COLO668 (cell line): Measurements from ENCODE around the gene NAAA.
"Not testable (repeated sequence)": the region's sequence is repeated elsewhere in the genome, so short reads cannot be mapped to it uniquely, and the experiment has no call there.

Experiments
- DNase-seq: peaks from one replicate; lab custom pipeline; 2025; ENCODE audit not compliant: unreplicated experiment; lab: John Stamatoyannopoulos, UW

NAAA gene

GRCh38 chr4:75920327-75920726 is 20.5 kb downstream of the NAAA start:
- DNase-seq: no peak

- no peak for DNase-seq
These were observed 20.9 kb downstream of the NAAA start for GRCh38 chr4:75919920-75920319.

DNA sequence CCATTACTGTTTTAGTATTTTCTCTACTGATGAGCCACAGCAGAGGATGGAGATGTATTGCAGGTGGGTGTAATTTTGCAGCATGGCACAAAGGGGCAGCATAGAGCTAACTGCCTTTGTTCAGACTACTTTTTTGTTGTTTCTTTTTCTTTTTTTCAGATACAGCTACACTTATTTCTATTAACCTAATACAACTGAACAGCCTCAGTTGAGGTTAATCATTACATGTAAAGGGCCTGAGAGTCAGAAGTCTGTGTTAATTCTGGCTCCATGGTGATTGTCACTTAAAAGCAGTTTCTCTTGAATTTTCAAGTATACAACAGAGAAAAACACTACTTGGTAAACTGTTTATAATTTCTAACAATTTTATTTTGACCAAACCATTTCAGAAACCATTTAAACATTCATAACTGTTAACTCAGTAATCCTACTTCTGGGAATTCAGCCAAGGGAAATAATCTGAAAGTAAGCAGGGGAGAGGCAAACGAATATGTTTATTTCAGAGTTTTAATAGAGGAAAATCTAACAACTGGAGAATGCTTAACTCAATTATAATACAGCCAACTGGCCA is 24.6 kb downstream of the NAAA start:
- DNase-seq: peak; percentile 11

DNA sequence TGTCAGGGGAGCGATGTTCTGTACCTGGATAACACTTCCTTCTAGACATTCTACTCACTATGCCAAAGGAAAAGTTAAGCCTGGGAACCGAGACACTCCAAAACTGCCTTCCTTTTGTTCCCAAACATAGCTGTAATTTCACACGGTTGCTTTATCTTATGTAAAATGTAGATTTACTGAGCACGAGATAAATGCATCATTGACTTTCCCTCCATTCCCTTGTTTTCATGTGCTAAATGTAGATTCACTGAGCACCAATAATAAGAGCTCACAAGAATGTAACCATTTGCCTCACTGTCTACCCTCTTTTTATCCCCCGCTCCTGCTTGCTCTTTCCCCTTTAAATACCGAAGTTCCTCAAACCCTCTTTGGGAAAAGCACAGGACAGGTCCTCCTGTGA is 27.8 kb downstream of the NAAA start:
- DNase-seq: no peak

- DNase-seq: not testable (repeated sequence)
These were observed 30.0 kb downstream of the NAAA start for GRCh38 chr4:75910831-75911230.

GRCh38 chr4:75909405-75909804 is 31.4 kb downstream of the NAAA start:
- no peak for DNase-seq

DNA sequence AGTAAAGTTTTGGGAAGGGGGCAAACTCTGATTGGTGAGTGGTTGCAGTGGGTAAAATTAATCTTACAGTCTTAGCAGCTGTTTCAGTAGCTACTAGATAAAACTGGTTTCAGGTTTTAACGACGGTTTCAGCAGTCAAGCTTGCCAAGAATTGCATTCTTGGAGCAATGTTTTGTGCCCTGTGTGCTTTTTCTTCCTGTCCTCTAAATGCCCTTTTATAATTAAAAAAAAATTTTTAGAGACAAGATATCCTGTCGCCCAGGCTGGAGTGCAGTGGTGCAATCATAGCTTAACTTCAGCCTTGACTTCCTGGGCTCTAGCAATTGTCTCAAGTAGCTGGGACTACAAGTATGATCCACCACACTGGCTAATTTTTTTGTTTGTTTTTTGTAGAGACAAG is 32.3 kb downstream of the NAAA start:
- no peak for DNase-seq

- no peak for DNase-seq
These were observed 32.8 kb downstream of the NAAA start for GRCh38 chr4:75907966-75908365.

DNA sequence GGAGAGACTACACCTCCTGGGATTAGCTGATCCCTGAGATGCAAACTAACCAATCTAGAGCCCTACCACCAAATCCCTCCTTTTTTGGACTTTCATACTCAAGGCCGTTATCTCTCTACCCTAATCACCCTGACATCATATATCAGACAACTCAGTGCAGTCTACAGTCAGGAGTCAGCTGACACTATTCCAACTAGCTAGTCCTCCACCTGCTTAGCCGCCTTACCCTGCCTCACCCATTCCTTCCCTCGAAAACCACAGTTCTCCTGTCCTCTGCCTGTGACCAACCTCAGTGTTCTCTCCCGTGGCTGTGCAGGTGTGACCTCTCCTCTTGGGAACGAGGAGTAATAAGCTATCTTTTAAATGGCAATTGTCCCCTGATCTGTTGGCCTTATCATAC is 36.7 kb downstream of the NAAA start:
- DNase-seq: no peak

DNA sequence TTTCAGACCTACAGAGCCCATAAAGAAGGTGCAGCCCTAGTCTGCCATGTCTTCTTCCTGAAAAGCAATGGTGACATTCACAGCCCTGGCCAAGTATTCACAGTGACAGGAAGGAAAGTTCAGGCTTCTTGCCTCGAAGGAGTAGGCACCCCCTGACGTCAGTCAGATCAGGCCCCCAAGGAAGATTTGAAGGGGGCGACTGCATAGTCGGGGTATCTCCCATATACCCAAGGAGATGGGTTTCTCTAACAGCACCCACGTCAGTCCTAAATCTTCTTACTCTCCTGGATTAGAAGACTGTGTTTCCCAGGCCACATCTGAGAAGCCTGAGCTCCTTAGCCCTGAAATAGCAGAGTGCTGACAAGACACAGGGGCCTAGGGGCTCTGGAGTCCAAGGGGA is 38.5 kb downstream of the NAAA start, which contains the start of gene PPEF2:
TSS of gene PPEF2 (minus strand) at position 101 of the 400 bp plus-strand sequence. CDS start 6,127 bp downstream, outside the sequence.
- DNase-seq: no peak

DNA sequence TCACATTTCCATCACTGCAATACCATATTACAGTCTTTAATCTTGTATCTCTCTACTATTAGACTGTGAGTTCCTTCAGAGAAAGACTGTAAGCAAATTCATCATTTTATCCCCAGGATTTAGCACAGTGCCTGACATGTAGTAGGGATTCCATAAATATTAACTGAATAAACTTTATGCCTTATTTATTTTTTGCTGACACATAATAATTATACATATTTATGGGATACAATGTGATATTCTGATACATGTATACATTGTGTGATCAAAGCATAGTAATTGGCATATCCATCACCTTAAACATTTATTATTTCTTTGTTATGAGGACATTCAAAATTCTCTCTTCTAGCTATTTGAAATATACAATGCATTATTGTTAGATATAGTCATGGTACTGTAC is 42.3 kb downstream of the NAAA start:
- DNase-seq: no peak

DNA sequence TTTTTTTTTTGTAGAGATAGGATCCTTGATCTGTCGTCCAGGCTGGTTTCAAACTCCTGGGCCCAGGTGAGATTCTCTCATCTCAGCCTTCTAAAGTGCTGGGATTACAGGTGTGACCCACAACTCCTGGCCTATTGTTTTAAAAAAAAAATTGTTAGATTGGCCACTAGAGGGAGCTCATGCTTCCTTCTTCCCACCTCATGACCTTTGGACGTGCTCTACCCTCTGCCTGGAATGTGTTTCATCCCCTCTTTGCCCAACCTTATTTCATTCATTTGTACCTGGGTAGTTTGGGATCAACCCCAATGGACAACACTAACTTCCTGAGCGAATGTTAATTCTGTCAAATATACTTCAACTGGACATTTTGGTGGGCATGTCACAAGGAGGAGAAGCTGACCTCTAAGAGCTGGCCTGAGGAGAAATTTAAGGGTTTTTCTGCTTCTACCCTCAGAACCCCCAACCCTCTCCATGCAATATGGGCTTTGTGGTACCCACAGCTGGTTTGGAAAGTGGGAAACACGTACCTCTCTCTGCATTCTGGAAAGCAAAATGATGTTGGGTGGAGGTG is 45.0 kb downstream of the NAAA start:
- DNase-seq: no peak

GRCh38 chr4:75892508-75892907 is 48.3 kb downstream of the NAAA start:
- no peak for DNase-seq

GRCh38 chr4:75891611-75892010 is 49.2 kb downstream of the NAAA start:
- no peak for DNase-seq

DNA sequence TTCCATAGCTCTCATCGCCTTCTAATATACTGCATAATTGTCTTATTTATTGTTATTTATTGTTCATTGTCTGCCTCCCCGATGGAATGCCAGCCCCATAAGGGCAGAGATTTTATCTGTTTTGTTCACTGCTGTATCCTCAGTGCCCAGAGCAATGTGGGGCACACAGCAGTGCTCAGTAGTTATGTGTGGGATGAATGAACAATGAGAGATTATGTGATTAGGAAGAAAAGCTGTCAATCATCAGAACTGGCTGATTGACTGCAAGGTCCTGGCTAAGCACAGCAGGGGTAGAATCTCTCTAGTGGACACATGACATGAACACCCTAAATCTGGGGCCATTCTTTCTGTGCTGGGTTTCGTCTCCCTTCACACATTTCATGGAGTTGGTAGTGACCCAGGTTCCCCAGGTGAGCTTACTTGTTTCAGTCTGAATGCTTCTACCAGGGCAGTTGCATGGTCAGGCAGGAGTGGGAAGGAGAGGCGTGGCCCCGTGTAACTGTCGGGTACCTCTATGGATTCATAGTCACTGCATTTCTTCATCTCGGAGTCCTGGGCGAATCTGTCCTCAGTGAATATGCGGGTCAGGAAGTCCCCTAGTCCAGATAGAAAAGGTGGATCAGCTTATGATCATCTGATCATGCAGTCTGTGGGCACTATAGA is 51.1 kb downstream of the NAAA start:
- DNase-seq: no peak

DNA sequence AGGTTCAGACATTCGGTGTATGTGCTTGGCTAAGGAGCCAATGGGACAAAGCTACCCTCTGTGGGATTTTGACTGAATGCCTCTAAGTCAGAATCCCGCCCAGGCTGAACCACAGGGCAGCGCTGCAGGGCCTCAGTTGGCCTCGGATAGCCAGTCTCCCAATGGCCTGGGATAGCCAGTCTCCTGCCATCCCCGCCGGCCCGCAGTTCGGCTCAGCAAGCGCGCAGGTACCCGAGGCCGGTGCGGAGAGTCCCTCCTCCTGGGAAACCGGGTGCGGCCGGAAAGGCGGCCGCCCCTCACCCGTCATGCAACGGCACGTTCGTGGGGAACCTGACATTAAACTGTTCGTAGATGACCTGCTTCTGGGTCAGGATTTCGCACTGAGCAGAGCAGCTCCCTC is 54.7 kb downstream of the NAAA start:
- DNase-seq: no peak

GRCh38 chr4:75881476-75881875 is 59.3 kb downstream of the NAAA start:
- no peak for DNase-seq

DNA sequence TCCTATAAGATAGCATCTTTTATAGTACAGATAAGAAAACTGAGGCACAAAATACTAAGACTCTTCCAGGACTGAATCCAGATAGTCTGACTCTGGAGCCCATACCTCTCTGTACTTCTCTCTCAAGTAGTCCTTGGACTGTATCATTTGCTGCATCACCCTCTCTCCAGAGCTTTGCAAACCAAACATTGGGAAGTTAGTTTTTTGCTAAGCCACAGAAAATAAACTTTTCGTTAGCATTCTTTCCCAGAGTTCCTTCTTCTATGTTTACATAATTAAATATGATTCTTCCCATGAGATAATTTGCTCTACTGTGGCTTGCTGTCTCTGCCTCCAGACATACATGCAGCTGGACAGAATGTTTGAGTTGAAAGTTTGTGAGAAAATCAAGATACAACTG is 60.5 kb downstream of the NAAA start:
- DNase-seq: no peak

DNA sequence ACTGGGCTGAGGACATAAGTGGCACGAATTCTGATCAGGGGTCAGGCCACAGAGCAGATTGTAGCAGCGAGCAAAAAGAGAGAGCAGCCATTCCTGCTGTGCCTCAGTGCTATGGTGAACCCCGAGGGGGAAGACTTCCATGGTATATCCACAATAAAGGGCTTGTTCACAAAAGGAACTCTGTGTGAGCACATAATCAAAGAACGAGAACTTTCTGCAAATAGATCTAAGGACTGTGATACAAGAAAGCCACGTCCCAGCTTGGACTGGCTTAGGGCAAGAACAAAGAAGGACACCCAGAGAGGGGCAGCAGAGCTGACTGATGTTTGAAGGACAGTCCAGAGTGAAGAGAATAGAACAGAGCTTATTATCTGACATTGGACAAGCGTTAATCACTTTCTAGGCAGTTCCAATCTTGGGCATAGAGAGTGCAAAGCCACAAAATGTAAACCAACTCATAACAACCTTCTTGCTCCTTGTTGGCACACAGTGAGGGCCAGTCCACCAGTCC is 62.5 kb downstream of the NAAA start:
- no peak for DNase-seq

DNA sequence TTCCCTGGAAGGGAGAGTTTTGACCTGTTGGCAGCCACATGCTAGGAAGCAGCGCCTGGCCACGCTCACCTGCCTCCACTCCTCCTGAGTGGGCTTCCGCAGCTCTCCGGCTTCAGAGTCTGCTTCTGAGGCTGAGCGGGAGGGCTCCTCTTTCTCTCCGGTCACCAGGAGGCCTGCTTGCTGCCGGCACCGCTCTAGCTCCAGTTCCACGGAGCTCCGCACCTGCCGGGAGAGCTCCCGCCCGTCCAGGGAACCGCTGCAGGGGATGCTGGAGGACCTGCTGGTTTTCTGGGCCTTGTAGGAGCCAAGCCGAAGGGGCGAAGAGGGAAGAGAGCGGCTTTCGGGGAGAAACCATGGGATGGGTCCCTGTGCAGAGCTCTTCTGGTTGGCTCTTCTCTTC is 64.6 kb downstream of the NAAA start:
- no peak for DNase-seq

DNA sequence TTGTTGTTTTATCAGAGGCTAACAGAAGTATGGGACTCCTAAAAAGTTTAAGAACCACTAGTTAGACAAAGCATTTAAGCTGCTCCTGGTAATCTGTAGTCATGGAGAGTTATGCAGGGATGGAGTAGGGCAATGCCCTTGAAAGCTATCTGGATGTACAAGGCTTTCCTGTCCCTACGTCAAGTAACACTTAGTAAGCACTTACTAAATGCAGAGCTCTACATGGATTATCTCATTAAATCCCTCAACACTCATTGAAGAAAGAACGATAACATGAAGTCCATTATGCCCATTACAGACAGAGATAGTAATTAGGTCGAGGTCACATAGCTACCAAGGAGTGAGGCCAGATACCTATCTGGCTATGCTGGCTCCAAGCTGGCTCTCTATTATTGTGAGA is 71.7 kb downstream of the NAAA start:
- no peak for DNase-seq

GRCh38 chr4:75867130-75867529 is 73.7 kb downstream of the NAAA start:
- DNase-seq: no peak
